DMS114 treated with DMSO at 0.1 percent for 48 hours (cell line): ENCODE measurements around the gene PLOD3.

Source experiments
- DNase-seq: peaks from one replicate; lab custom pipeline; 2025; ENCODE audit not compliant: unreplicated experiment; lab: John Stamatoyannopoulos, UW

The PLOD3 gene

GRCh38 chr7:101166909-101167644 lies 50.3 kb downstream of the PLOD3 start:
- DNase-seq, result no peak

- DNase-seq, result no peak
These were observed 50.8 kb downstream of the PLOD3 start for GRCh38 chr7:101166648-101166908.

GRCh38 chr7:101165958-101166647 lies 51.3 kb downstream of the PLOD3 start:
- DNase-seq, result no peak

GRCh38 chr7:101165075-101165957 lies 52.1 kb downstream of the PLOD3 start, which contains the start of gene VGF:
Gene VGF (minus strand): TSS chr7:101165569. CDS start chr7:101164843, 726 bp downstream.
- peak; percentile 62 for DNase-seq

GRCh38 chr7:101164071-101164840 lies 53.1 kb downstream of the PLOD3 start:
- DNase-seq, result no peak

GRCh38 chr7:101163279-101164070 lies 53.9 kb downstream of the PLOD3 start:
- peak; percentile 37 for DNase-seq

GRCh38 chr7:101162551-101163278 lies 54.7 kb downstream of the PLOD3 start:
- no peak for DNase-seq

- no peak for DNase-seq
These were observed 55.5 kb downstream of the PLOD3 start for GRCh38 chr7:101161692-101162471.

- DNase-seq, result no peak
These were observed 56.5 kb downstream of the PLOD3 start for GRCh38 chr7:101160910-101161309.

GRCh38 chr7:101159696-101160674 lies 57.4 kb downstream of the PLOD3 start:
- DNase-seq, result no peak

- no peak for DNase-seq
These were observed 60.4 kb downstream of the PLOD3 start for GRCh38 chr7:101156866-101157589.

GRCh38 chr7:101156277-101156676 lies 61.1 kb downstream of the PLOD3 start:
- DNase-seq, result no peak
